GM12872 (cell line): ENCODE measurements around the gene COQ3.

Experiments used
- CTCF ChIP-seq: IDR thresholded peaks from 3 replicates; pipeline ENCODE4 v1.5.1; 2011; ENCODE audit warnings: low read depth, mild to moderate bottlenecking, low read length, moderate library complexity; ENCODE audit not compliant: insufficient read depth

Gene COQ3

DNA sequence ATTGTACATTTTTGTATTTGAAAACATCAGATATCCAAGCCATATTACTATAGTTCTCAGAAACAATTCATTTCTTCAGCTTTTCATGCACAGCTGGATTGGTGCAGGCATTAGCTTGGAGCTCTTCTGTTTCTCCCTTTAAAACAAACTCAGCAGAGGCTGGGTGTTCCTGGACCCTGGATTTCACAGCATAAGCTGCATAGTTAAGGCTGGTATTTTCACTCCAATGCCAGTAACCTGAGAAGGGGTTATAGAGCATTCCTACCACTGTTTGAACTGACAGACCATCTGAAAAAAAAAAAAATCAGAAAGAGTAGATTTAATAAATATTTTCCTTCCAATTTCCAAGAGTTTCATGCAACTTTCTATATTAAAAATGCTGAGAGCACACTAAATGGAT lies 24.5 kb downstream of the COQ3 start:
- no peak for TF ChIP-seq CTCF

DNA sequence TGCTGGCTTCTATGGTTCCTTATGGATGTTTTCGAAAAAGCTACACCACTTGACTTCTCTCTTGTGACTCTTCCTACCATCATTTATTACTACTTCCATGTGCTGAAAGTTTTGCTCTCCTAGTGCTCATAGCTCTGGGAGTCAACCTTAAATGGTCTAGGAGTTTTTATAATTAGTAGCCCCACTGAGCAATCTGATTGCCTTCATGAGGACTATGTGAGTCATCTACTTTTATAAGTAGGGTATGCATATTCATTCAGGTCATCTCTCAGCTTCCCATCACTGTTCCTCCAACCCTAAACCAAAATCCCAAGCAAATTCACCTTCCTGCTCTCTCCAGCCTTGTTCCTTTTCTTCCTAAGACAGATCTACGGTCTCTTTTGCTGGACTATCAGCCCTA lies 27.1 kb downstream of the COQ3 start:
- TF ChIP-seq CTCF = no peak

- TF ChIP-seq CTCF = no peak
Measured at GRCh38 chr6:99364026-99364425, 30.0 kb downstream of the COQ3 start.

GRCh38 chr6:99362678-99363268 lies 31.2 kb downstream of the COQ3 start:
- TF ChIP-seq CTCF = no peak

GRCh38 chr6:99359800-99360199 lies 34.2 kb downstream of the COQ3 start:
- no peak for TF ChIP-seq CTCF

- no peak for TF ChIP-seq CTCF
Measured at GRCh38 chr6:99356641-99357040, 37.4 kb downstream of the COQ3 start.

DNA sequence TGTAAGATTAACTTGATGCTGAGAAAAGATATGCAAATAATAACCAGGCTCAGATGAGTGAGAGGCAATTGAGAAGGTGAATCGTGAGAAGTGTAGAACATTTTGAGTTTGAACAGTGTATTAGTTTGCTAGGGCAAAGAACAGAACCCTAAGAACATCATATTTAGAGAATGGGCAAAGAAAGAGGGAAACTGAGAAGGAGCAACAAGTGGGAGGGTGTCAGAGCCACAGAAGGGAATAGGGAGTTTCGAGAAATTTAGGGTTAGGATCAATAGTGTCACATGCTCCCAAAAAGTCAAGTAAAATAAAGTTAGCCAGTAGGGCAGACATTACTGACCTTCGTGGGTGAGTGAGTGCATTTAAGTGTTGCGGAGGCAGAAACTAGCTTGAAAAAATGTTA lies 39.0 kb downstream of the COQ3 start:
- no peak for TF ChIP-seq CTCF
